Colonic mucosa (tissue), 4 donors: Measurements from ENCODE around the gene SNX18. TPM values are rescaled to one million over a fixed set of nuclear protein-coding genes. Genes with fewer than 3 reads are reported as not detected.

Source experiments
- DNase-seq: peaks from one replicate; pipeline ENCODE4 v3.0.0-alpha.2; 2020
- H3K27ac ChIP-seq: fragments of 200-600 bp; one replicate; pipeline ENCODE4 v1.8.0; 2021
- H3K27me3 ChIP-seq: fragments of 200-600 bp; one replicate; pipeline ENCODE4 v1.8.0; 2021
- H3K36me3 ChIP-seq: fragments of 200-600 bp; one replicate; pipeline ENCODE4 v1.8.0; 2021
- H3K4me1 ChIP-seq: fragments of 200-600 bp; one replicate; pipeline ENCODE4 v1.8.0; 2021; ENCODE audit warnings: mild to moderate bottlenecking
- H3K4me3 ChIP-seq: fragments of 200-600 bp; one replicate; pipeline ENCODE4 v1.8.0; 2021
- H3K9ac ChIP-seq, 2 donors: one replicate each; pipeline ENCODE4 v1.7.0; 2013; ENCODE audit warnings: control low read depth in 2 of 2, low read depth in 2 of 2, low read length in 2 of 2
- H3K9me3 ChIP-seq: fragments of 200-600 bp; one replicate; pipeline ENCODE4 v1.8.0; 2021
- CTCF ChIP-seq: fragments of 200-600 bp; IDR thresholded peaks from one replicate; pipeline ENCODE4 v1.8.0; 2022; ENCODE audit warnings: antibody characterized with exemption, mild to moderate bottlenecking
- intact Hi-C: fragments of 100-400 bp; cut with DNase I; formaldehyde crosslinking; loops from one replicate; pipeline ENCODE4 v1.14.1; 2022
- total RNA-seq, 2 donors: library from RNA; stranded (reverse); fragmentation: NEBNext Ultra II Directional in 1 of 2; extraction: Animal tissue kit (Norgen Biotek cat#: 25700) in 1 of 2; gene quantifications; one replicate each; pipeline ENCODE4 v1.2.1, GENCODE V29; 2021
- donor health status: healthy.
- donor health status: DM: no; HTN: no; CAD: no.
- donor health status: DM: no; HTN: no; CAD: no.

The SNX18 gene
- total RNA-seq, 2 donors from 2014 or later, result 13.4 to 14.4 TPM

DNA sequence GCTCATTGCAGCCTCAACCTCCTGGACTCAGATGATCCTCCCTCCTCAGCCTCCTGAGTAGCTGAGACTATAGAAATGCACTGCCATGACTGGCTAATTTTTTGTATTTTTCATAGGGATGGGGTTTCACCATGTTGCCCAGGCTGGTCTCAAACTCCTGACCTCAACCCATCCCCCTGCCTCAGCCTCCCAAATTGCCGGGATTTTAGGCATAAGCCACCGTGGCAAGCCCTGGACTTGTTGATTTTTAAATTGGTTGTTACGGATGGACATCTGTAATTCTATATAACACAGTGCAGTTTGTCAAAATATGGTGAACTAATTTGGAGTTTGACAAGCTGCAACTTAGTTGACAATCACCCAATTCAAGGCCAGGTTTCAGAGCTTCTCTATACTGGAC lies 22.7 kb downstream of the SNX18 start:
- intact Hi-C loops, result no loop called here
- H3K9me3 ChIP-seq, result no peaks in the 10 kb centered on the region
- DNase-seq, result no peak
- H3K4me3 ChIP-seq, result no peak overlapping the region
- no peaks in the 10 kb centered on the region for H3K4me1 ChIP-seq
- H3K27me3 ChIP-seq, result no peaks in the 10 kb centered on the region
- TF ChIP-seq CTCF, result no peak
- no peak overlapping the region for H3K27ac ChIP-seq
- no peak overlapping the region for H3K9ac ChIP-seq
- no peaks in the 10 kb centered on the region for H3K36me3 ChIP-seq

GRCh38 chr5:54541823-54542783 lies 24.5 kb downstream of the SNX18 start:
- no peaks in the 10 kb centered on the region for H3K36me3 ChIP-seq
- DNase-seq, result no peak
- no peak overlapping the region for H3K27ac ChIP-seq
- H3K4me3 ChIP-seq, result no peak overlapping the region
- H3K9me3 ChIP-seq, result no peaks in the 10 kb centered on the region
- no peak overlapping the region for H3K9ac ChIP-seq
- no peak for TF ChIP-seq CTCF
- H3K27me3 ChIP-seq, result no peaks in the 10 kb centered on the region
- peaks cover 6% of the 10 kb centered on the region for H3K4me1 ChIP-seq
- intact Hi-C loops, result no loop called here

DNA sequence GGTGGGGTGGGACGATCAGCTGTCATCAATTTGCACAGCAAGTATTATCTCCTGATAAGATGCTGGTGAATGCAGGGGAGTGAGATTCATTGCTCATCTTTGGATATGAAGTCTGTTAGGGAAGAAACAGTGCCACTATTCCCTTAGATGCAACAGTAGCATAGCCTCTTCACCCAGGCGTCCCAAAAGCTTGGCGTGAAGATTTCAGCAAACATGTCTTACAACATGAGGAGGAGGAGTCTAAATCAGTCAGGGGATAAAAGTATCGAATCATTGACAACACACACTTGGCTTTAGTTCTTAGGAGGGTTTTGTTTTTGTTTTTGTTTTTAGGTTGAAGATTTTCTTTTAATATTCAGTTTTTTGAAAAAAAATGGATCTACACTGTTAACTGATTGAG lies 26.5 kb downstream of the SNX18 start:
- Histone ChIP-seq H3K4me3 (no peak overlapping the region), H3K36me3 (no peaks in the 10 kb centered on the region), H3K9ac (no peak overlapping the region), H3K4me1 (peaks cover 6% of the 10 kb centered on the region), H3K27me3 (no peaks in the 10 kb centered on the region), H3K9me3 (no peaks in the 10 kb centered on the region), H3K27ac (no peak overlapping the region)
- intact Hi-C loops, result no loop called here
- no peak for DNase-seq
- TF ChIP-seq CTCF, result no peak

GRCh38 chr5:54545796-54546195 lies 28.2 kb downstream of the SNX18 start:
- no peak for DNase-seq

DNA sequence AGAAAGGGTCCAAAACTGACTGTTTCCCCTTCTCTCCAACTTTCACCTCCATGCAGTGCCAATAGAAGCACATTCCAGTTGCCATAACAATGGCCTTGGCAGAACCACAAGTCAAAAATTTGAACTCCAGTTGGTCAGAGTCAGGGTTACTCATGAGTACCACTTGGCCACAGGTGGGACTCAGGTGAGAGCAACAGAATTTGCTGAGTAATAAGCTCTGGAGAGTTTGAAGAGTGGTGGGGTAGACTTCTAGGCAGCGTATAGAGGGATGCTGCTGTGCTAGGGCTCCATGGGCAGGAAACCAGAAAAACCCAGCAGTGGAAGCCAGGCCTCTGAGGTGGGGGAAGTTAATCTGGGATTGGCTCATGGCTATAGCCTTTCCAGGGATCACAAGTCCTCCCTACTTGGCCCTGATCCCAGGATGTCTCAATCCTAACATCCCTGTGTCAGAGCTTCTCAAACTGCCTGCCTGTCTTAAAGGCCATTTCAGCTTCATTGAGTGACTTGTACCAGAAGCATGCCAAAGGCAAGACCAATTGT lies 30.2 kb downstream of the SNX18 start:
- DNase-seq, result peak; percentile 55
- H3K9me3 ChIP-seq, result no peaks in the 10 kb centered on the region

More at GRCh38 chr5:54545796-54546195, 28.2 kb downstream of the SNX18 start:
- Histone ChIP-seq H3K36me3 (no peaks in the 10 kb centered on the region), H3K4me1 (peaks cover 6% of the 10 kb centered on the region), H3K9ac (no peak overlapping the region), H3K9me3 (no peaks in the 10 kb centered on the region), H3K27ac (no peak overlapping the region), H3K4me3 (no peak overlapping the region), H3K27me3 (no peaks in the 10 kb centered on the region)
- intact Hi-C loops, result no loop called here
- TF ChIP-seq CTCF, result no peak

More for the DNA sequence above, 30.2 kb downstream of the SNX18 start:
- H3K36me3 ChIP-seq, result no peaks in the 10 kb centered on the region
- H3K4me3 ChIP-seq, result no peak overlapping the region
- H3K27me3 ChIP-seq, result no peaks in the 10 kb centered on the region
- intact Hi-C loops, result no loop called here
- no peak overlapping the region for H3K27ac ChIP-seq
- peaks cover 6% of the 10 kb centered on the region for H3K4me1 ChIP-seq
- no peak for TF ChIP-seq CTCF
- H3K9ac ChIP-seq, result no peak overlapping the region
